GM21360 (cell line): Measurements from ENCODE around the gene BDKRB1.

Source experiments
- ATAC-seq: cut with Tn5 transposase; IDR thresholded peaks from one replicate; pipeline ENCODE4 v1.9.1; 2021; ENCODE audit warnings: mild to moderate bottlenecking, moderate library complexity; ENCODE audit not compliant: unreplicated experiment

Gene BDKRB1

GRCh38 chr14:96277890-96278289 lies 21.9 kb downstream of the BDKRB1 start:
- no peak for ATAC-seq

DNA sequence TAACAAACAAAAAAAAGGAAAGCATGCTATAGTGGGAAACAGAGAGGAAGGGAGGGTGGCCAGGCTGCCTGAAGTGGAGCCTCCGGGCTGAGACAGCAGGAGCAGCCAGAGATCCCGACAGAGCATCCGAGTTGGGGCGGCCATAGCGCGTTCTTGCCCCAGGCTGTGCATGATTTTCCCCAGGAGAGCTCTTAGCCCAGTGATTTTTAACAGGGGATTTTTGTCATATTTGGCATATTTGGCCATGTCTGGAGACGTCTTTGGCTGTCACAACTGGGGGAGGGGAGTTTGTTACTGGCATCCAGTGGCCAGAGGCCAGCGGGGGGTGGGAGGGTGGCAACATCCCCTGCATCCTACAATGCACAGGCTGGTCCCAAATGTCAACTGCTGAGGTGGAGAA lies 23.6 kb downstream of the BDKRB1 start:
- no peak for ATAC-seq

GRCh38 chr14:96280104-96280503 lies 24.1 kb downstream of the BDKRB1 start:
- ATAC-seq = no peak

- no peak for ATAC-seq
Observed at GRCh38 chr14:96281486-96281885, 25.5 kb downstream of the BDKRB1 start.

DNA sequence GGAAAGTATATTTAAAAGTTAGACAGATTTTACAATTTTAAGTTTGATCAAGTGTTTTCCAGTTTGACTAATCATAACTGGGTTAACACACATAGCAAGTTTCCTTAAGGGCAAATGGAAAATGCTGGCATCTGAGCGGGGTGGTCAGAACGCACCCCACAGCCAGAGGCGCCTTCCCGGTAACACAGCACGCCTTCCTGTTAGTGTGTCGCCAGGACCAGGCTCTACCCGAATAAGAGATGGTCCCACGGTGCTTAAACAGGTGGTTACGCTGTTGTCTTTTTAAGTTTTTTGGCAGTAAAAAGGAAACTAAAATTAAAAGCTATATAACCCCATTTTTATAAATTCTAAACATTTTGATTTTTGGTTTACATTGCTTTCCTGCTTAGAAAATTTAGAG lies 28.0 kb downstream of the BDKRB1 start:
- ATAC-seq = no peak

DNA sequence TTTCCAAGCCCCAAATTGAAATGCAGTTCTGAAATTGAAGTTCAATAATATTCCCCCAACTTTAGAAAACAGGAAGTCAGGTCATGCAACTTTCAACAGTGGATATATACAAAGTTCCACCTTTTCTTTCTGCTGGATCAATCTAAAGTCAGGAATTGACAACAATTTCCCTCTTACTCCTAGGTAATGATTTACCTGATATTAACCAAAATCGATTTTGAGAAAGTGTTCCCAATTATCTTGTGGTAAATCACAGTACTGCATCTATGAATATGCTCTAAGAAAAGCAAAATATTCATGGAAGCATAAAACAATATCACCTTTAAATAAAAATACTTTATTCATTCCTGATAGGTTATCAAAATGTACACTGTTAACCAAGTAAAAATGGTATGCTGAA lies 28.4 kb downstream of the BDKRB1 start:
- no peak for ATAC-seq

DNA sequence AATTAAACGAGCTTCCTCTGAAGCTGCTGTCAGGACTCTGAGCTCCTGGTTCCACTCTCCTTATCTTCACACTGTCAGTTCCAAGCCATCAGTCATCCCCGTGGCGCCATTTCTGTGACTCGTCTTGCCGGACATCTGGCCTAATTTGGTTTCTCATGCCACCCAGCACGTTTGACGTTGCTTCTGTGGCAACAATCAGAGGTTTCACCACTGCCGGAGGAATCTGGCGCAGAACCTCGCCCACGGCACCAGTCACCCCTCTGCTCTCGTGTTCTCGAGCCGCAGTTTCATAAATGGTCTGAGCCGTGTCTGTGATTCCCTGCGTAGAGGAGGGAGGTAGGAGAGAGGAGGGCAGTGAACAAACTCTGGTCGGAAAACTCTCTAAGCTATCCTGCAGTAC lies 29.7 kb downstream of the BDKRB1 start:
- ATAC-seq = no peak

DNA sequence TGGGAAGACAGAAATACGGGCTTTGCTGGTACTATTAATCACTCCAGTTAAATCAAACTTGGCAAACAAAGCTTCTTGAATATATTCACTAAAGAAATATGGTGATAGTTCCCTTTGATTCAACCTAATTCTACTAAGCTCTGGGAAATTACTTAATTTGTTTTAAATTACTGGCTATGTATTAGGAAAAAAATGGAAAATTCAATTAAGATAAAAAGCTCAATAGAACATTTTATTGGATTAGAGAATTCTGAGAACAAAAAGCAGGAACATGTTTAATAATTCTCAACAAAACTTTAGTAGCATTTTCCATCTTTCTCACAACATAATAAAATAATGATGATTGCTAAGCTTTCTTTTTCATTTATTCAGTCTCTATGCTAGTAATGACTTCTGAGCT lies 30.2 kb downstream of the BDKRB1 start:
- no peak for ATAC-seq

- no peak for ATAC-seq
Observed at GRCh38 chr14:96287856-96288255, 31.8 kb downstream of the BDKRB1 start.

DNA sequence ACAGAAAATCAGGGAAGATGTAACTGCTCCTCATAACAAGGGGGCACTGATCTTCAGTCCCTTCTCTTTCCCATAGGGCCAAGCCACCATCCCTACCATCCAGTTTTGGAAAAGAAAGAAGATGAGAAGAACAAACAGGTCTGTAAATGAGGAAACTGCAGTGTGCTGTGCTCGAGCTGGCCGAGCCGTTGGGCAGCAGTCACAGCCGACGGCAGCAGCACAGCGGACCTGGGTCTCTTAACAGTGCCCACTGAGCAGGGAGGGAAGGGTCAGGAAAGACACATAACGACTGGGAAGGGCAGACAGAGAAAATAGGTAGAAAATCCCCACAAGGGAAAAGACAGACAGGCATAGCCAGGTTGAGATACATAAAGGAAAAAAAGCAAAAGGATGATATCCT lies 38.2 kb downstream of the BDKRB1 start:
- no peak for ATAC-seq

DNA sequence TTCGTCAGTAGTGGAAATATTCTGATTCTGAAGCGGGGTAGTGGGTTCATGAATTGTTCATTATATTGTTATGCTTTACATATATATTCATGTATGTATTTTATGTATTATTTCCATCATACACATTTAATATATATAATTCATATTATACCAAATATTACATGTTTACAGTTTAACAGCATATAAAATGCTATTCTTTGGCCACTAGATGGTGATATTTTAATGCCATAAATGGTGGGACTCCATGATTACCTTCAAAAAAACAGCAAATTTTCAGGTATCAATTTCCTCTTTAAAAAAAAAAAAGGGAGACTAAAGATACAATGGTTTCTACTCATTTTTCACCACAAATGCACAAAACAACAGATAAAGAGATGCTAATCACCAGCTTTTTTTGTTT lies 41.0 kb downstream of the BDKRB1 start:
- ATAC-seq = no peak

DNA sequence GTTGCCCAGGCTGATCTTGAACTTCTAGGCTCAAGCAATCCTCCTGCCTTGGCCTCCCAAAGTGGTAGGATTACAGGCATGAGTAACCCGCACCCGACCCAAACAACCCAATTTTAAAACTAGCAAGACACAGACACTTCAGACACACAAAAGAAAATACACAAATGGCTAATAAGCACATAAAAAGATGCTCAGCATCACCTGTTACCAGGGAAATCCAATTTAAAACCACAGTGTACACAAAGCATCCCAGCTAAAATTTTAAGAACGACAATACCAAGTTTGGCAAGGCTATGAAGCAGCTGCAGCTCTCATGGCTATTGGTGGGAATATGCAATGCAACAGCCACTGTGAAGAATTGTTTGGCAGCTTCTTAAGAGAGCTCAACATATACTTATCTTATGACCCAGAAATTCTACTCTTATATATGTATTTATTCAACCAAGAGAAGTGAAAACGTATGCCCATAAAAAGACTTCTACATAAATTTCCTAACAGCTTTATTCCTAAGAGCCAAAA lies 42.0 kb downstream of the BDKRB1 start:
- ATAC-seq = no peak

- ATAC-seq = no peak
Observed at GRCh38 chr14:96299441-96299840, 43.4 kb downstream of the BDKRB1 start.

- ATAC-seq = no peak
Observed at GRCh38 chr14:96303981-96304380, 48.0 kb downstream of the BDKRB1 start.

- ATAC-seq = no peak
Observed at GRCh38 chr14:96304956-96305355, 48.9 kb downstream of the BDKRB1 start.

- ATAC-seq = no peak
Observed at GRCh38 chr14:96307434-96307833, 51.4 kb downstream of the BDKRB1 start.

DNA sequence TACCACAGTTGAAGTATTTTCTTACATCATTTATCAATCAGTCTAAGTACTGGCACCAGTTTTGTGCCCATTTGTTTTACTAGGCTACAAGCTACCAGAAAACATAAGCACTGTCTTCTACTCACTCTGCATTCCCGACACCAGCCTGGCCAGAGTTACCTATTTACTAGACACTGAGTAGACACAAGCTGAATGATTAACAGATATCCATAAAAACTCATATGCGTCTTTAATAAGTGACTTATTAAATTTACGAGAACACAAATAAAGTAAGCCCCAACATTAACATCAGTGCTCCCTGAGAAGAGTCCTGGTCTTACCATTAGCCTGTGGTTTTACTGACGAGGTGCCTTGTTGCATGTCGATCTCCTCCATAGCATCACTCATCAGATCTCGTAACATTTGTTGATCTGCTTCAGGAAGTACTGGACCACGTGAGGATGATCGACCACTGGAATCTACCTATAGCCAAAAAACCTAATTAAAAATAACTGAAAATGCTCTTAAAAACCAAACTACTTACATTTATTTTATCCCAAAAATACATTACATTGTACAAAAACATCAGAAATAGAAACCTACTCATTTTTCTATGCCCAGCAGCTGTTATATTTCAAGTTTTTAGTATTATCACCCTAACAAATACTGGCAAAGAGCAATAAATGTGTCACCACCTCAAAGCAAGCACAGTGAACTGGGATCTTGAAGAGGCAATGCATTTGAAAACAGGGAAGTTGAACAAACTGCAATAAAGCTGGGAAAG lies 53.3 kb downstream of the BDKRB1 start:
- ATAC-seq = no peak

- no peak for ATAC-seq
Observed at GRCh38 chr14:96309896-96310330, 53.9 kb downstream of the BDKRB1 start.

DNA sequence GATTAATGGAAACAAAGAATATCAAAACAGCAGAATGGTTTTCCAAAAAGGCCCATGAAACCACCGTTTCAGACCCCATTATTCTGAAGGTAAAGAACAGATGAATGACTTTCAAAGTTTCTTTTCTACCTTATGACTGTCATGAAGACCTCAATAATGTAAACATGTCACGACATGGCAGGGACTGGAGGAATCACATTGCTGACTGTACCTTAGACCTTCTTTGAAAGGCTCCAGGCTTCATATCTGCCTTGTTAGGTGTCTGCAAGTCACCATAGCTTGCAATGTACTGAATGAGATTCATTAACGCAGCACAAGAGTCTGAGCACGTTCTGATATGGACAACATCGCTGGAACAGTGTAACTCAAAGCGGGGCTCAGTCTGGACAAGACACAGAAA lies 54.9 kb downstream of the BDKRB1 start:
- ATAC-seq = no peak
